Astrocyte (in vitro differentiated cells and primary cell): ENCODE measurements around the gene SMIM5. TPM values are rescaled to one million over a fixed set of nuclear protein-coding genes. Genes with fewer than 3 reads are reported as not detected.

Source experiments
- DNase-seq: peaks from one replicate; pipeline ENCODE4 v3.0.0-alpha.2; 2010; ENCODE audit warnings: low read depth
- FAIRE-seq: peaks from 2 replicates; lab custom pipeline; 2011; peaks lifted over from hg19 to GRCh38; lab: Jason Lieb, UNC
- H2AFZ ChIP-seq: 2 replicates; pipeline ENCODE4 v1.6.0; 2012; ENCODE audit warnings: low read depth, low read length, inconsistent platforms
- H3K27ac ChIP-seq: 2 replicates; pipeline ENCODE4 v1.5.1; 2011; ENCODE audit warnings: low read depth, low read length, inconsistent platforms
- H3K27me3 ChIP-seq: 2 replicates; pipeline ENCODE4 v1.6.0; 2011; ENCODE audit warnings: low read length, inconsistent platforms; ENCODE audit not compliant: insufficient read depth
- H3K36me3 ChIP-seq: 2 replicates; pipeline ENCODE4 v1.5.1; 2011; ENCODE audit warnings: low read length, inconsistent platforms; ENCODE audit not compliant: insufficient read depth
- H3K4me1 ChIP-seq: 2 replicates; pipeline ENCODE4 v1.5.1; 2011; ENCODE audit warnings: low read length, inconsistent platforms; ENCODE audit not compliant: insufficient read depth
- H3K4me2 ChIP-seq: 2 replicates; pipeline ENCODE4 v1.6.0; 2012; ENCODE audit warnings: low read length, inconsistent platforms
- H3K4me3 ChIP-seq: 2 replicates; pipeline ENCODE4 v1.5.1; 2011; ENCODE audit warnings: low read depth, mild to moderate bottlenecking, low read length, inconsistent platforms; ENCODE audit not compliant: insufficient read depth
- H3K79me2 ChIP-seq: 2 replicates; pipeline ENCODE4 v1.6.0; 2012; ENCODE audit warnings: mild to moderate bottlenecking, low read length, inconsistent platforms; ENCODE audit not compliant: insufficient read depth
- H3K9ac ChIP-seq: 2 replicates; pipeline ENCODE4 v1.6.0; 2012; ENCODE audit warnings: mild to moderate bottlenecking, low read length, inconsistent platforms
- H3K9me3 ChIP-seq: 2 replicates; pipeline ENCODE4 v1.5.1; 2012; ENCODE audit warnings: low read depth, mild to moderate bottlenecking, low read length, inconsistent platforms; ENCODE audit not compliant: insufficient read depth
- H4K20me1 ChIP-seq: 2 replicates; pipeline ENCODE4 v1.6.0; 2012; ENCODE audit warnings: low read length, inconsistent platforms; ENCODE audit not compliant: insufficient read depth
- H3K27ac Mint-ChIP-seq: one replicate; pipeline ENCODE4 v1.8.0; 2021; ENCODE audit warnings: mild to moderate bottlenecking, mixed read lengths; ENCODE audit not compliant: unreplicated experiment
- H3K27me3 Mint-ChIP-seq: one replicate; pipeline ENCODE4 v1.8.0; 2021; ENCODE audit warnings: low read depth, mixed read lengths; ENCODE audit not compliant: unreplicated experiment
- H3K36me3 Mint-ChIP-seq: one replicate; pipeline ENCODE4 v1.8.0; 2021; ENCODE audit warnings: low read depth, mixed read lengths; ENCODE audit not compliant: unreplicated experiment
- H3K4me1 Mint-ChIP-seq: one replicate; pipeline ENCODE4 v1.8.0; 2021; ENCODE audit warnings: low read depth, mixed read lengths; ENCODE audit not compliant: unreplicated experiment
- H3K4me3 Mint-ChIP-seq: one replicate; pipeline ENCODE4 v1.8.0; 2021; ENCODE audit warnings: mild to moderate bottlenecking, moderate library complexity, mixed read lengths; ENCODE audit not compliant: unreplicated experiment
- H3K9me3 Mint-ChIP-seq: one replicate; pipeline ENCODE4 v1.8.0; 2021; ENCODE audit warnings: mild to moderate bottlenecking, mixed read lengths; ENCODE audit not compliant: unreplicated experiment
- EZH2 ChIP-seq: IDR thresholded peaks from 2 replicates; pipeline ENCODE4 v1.6.1; 2012; ENCODE audit warnings: mild to moderate bottlenecking, low read length, inconsistent platforms; ENCODE audit not compliant: insufficient read depth
- total RNA-seq: library from RNA; stranded (reverse); gene quantifications from 2 replicates; pipeline ENCODE4 v1.2.1, GENCODE V29; 2021
- TF ChIP-seq, protein P1 (sequence below): IDR thresholded peaks from 2 replicates; pipeline ENCODE4 v1.5.1; 2011; ENCODE audit warnings: low read depth, mild to moderate bottlenecking, inconsistent platforms, low read length, moderate library complexity; ENCODE audit not compliant: insufficient read depth

Gene SMIM5
- total RNA-seq, 1 donor from 2014 or later: 0.07 TPM

DNA sequence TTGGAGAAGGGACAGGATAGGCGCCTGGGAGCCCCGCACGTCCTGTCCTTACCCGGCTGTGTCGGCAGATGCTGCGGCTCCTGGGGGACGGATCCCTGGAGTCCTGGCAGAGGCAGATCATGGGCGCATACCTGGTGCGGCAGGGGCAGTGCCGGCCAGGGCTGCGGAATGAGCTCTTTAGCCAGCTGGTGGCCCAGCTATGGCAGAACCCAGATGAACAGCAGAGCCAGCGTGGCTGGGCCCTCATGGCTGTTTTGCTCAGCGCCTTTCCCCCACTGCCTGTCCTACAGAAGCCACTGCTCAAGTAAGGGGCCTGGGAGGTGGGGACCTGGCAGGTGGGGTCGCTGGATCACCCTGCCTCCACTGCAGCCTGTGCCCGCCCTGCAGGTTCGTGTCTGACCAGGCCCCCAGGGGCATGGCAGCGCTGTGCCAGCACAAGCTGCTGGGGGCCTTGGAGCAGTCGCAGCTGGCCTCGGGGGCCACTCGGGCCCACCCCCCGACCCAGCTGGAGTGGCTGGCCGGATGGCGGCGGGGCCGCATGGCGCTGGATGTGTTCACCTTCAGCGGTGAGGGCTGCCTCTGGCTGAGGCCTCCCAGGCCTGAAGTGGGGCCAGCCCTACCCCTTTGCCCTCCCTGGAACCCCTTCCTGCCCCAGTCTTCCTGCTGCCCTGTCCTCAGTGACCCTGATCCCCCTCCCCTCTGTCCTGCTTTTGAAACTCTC, 20.2 kb upstream of the SMIM5 start:
- Mint-ChIP-seq H3K4me3 (no peak overlapping the region), H3K27ac (no peak overlapping the region), H3K9me3 (no peaks in the 10 kb centered on the region), H3K36me3 (no peaks in the 10 kb centered on the region), H3K27me3 (peaks cover 13% of the 10 kb centered on the region), H3K4me1 (no peaks in the 10 kb centered on the region)
- DNase-seq (no peak), FAIRE-seq (no peak)
- Histone ChIP-seq H3K4me1 (no peaks in the 10 kb centered on the region), H3K9me3 (no peaks in the 10 kb centered on the region), H3K27me3 (peaks cover 2% of the 10 kb centered on the region), H3K4me2 (no peak overlapping the region), H3K27ac (no peak overlapping the region), H2AFZ (no peak overlapping the region), H3K9ac (no peak overlapping the region), H3K4me3 (no peak overlapping the region), H4K20me1 (no peaks in the 10 kb centered on the region), H3K36me3 (no peaks in the 10 kb centered on the region), H3K79me2 (no peaks in the 10 kb centered on the region)
- TF ChIP-seq, protein P1, sequence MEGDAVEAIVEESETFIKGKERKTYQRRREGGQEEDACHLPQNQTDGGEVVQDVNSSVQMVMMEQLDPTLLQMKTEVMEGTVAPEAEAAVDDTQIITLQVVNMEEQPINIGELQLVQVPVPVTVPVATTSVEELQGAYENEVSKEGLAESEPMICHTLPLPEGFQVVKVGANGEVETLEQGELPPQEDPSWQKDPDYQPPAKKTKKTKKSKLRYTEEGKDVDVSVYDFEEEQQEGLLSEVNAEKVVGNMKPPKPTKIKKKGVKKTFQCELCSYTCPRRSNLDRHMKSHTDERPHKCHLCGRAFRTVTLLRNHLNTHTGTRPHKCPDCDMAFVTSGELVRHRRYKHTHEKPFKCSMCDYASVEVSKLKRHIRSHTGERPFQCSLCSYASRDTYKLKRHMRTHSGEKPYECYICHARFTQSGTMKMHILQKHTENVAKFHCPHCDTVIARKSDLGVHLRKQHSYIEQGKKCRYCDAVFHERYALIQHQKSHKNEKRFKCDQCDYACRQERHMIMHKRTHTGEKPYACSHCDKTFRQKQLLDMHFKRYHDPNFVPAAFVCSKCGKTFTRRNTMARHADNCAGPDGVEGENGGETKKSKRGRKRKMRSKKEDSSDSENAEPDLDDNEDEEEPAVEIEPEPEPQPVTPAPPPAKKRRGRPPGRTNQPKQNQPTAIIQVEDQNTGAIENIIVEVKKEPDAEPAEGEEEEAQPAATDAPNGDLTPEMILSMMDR: no peak
- no peak for TF ChIP-seq EZH2

DNA sequence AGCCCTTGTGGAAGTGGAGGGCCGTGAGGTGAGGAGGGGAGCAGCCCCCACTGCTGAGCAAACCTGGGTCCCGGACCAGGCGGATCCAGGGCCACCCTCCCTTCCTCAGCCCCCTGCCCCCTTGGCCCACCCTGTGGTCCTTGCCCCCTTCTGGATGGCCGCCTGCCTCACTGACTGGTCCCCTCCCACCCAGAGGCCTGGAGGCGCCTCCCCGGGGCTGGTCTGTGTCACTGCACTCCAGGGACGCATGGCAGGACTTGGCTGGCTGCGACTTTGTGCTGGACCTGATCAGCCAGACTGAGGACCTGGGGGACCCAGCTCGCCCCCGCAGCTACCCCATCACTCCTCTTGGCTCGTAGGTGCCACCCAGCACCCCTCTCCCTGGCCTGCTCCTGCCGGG, 19.2 kb upstream of the SMIM5 start:
- Mint-ChIP-seq H3K4me1 (no peaks in the 10 kb centered on the region), H3K36me3 (no peaks in the 10 kb centered on the region), H3K27me3 (peaks cover 19% of the 10 kb centered on the region), H3K9me3 (no peaks in the 10 kb centered on the region), H3K4me3 (no peak overlapping the region), H3K27ac (no peak overlapping the region)
- H3K4me2 ChIP-seq: no peak overlapping the region
- H4K20me1 ChIP-seq: no peaks in the 10 kb centered on the region
- H2AFZ ChIP-seq: no peak overlapping the region
- TF ChIP-seq, protein P1: no peak
- no peak for TF ChIP-seq EZH2
- H3K9ac ChIP-seq: no peak overlapping the region
- no peak overlapping the region for H3K4me3 ChIP-seq
- no peaks in the 10 kb centered on the region for H3K36me3 ChIP-seq
- H3K27me3 ChIP-seq: peaks cover 2% of the 10 kb centered on the region
- H3K27ac ChIP-seq: no peak overlapping the region
- H3K4me1 ChIP-seq: no peaks in the 10 kb centered on the region
- FAIRE-seq: no peak
- H3K79me2 ChIP-seq: no peaks in the 10 kb centered on the region
- no peak for DNase-seq
- H3K9me3 ChIP-seq: no peaks in the 10 kb centered on the region
